Dendritic cell treated with granulocyte-macrophage colony-stimulating factor and Interleukin-4, amounts not matched to agents 40 ng/mL and 50 ng/mL, for 4 days (primary cell): ENCODE results near the gene ADGRA1.

Experiments
- H3K27ac Mint-ChIP-seq: one replicate; pipeline ENCODE4 v1.8.0; 2022; ENCODE audit warnings: mild to moderate bottlenecking, mixed read lengths
- H3K27me3 Mint-ChIP-seq: one replicate; pipeline ENCODE4 v1.8.0; 2022; ENCODE audit warnings: mild to moderate bottlenecking, mixed read lengths
- H3K36me3 Mint-ChIP-seq: one replicate; pipeline ENCODE4 v1.8.0; 2022; ENCODE audit warnings: low read depth, mixed read lengths
- H3K4me1 Mint-ChIP-seq: one replicate; pipeline ENCODE4 v1.8.0; 2022; ENCODE audit warnings: low read depth, mixed read lengths
- H3K4me3 Mint-ChIP-seq: one replicate; pipeline ENCODE4 v1.8.0; 2022; ENCODE audit warnings: mild to moderate bottlenecking, moderate library complexity, mixed read lengths
- H3K9me3 Mint-ChIP-seq: one replicate; pipeline ENCODE4 v1.8.0; 2022; ENCODE audit warnings: mixed read lengths
- intact Hi-C: fragments of 100-400 bp; cut with micrococcal nuclease; formaldehyde crosslinking; loops from one replicate; pipeline ENCODE4 v1.15.0; 2022

Gene ADGRA1

DNA sequence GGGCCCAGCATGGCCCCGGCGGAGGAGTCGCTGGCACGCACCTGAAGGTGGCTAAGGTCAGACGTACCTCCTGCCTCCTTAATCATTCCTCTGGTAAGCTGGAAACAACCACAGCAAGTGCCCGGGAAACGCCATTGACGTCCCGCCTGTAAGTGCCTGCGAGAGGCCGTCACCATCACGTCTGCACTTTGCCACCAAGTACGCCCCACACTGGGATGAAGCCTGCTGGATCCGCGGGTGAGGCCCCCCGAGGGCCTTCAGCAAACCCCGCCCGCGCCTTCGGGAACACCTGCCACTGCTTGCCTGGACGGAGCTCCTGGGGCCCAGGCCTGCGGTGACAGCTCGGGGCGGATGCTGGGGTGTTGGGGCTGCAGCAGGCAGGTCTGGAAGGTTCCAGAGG is 12.5 kb downstream of the ADGRA1 start:
- no peaks in the 10 kb centered on the region for H3K36me3 Mint-ChIP-seq
- intact Hi-C loops: no loop called here
- H3K27me3 Mint-ChIP-seq: peaks cover 34% of the 10 kb centered on the region
- no peaks in the 10 kb centered on the region for H3K4me1 Mint-ChIP-seq
- H3K4me3 Mint-ChIP-seq: no peak overlapping the region
- no peak overlapping the region for H3K27ac Mint-ChIP-seq
- H3K9me3 Mint-ChIP-seq: no peaks in the 10 kb centered on the region

DNA sequence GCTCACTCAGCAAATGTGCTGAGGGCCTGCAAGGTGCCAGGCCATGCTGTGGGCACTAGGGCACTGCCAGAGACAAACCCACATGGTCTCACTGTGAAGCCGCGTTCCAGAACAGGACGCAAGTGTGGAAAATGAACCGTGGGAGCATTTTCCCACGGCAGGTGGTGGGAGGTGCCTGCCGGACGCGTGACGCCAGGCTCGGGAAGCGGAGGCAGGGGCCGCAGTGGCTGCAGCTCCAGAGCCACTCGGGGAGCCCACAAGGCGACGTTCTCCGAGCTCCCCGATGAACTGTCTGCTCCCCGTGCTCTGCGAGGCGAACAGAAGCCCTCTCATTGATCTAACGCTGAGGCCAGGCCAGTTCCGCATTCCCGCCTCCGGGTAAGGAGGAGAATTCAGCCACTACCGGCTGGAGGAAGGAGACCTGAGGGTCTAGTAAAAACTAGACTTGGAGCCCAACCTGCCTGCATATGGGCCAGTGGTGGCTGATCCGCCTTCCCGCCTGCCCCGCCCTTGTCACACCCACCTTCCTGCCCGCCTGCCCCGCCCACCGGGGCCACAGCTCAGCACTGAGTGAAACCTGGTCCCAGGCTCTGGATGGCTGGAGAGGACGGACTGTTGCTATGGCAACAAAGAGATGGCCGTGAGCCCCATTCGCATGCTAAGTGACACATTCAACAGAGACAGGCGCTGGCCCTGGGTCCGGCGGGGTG is 13.1 kb downstream of the ADGRA1 start:
- H3K27ac Mint-ChIP-seq: no peak overlapping the region
- H3K4me1 Mint-ChIP-seq: no peaks in the 10 kb centered on the region
- H3K36me3 Mint-ChIP-seq: no peaks in the 10 kb centered on the region
- H3K4me3 Mint-ChIP-seq: no peak overlapping the region
- no peaks in the 10 kb centered on the region for H3K9me3 Mint-ChIP-seq
- H3K27me3 Mint-ChIP-seq: peaks cover 34% of the 10 kb centered on the region
- intact Hi-C loops: no loop called here

- no peaks in the 10 kb centered on the region for H3K9me3 Mint-ChIP-seq
- no peaks in the 10 kb centered on the region for H3K36me3 Mint-ChIP-seq
Observed at GRCh38 chr10:133101416-133101810, 13.7 kb downstream of the ADGRA1 start.

GRCh38 chr10:133102415-133103095 is 14.8 kb downstream of the ADGRA1 start:
- H3K4me1 Mint-ChIP-seq: no peaks in the 10 kb centered on the region
- no peak overlapping the region for H3K4me3 Mint-ChIP-seq
- no peaks in the 10 kb centered on the region for H3K36me3 Mint-ChIP-seq
- no peak overlapping the region for H3K27ac Mint-ChIP-seq
- H3K9me3 Mint-ChIP-seq: peaks cover 11% of the 10 kb centered on the region
- H3K27me3 Mint-ChIP-seq: peaks cover 34% of the 10 kb centered on the region
- intact Hi-C loops: no loop called here

More at GRCh38 chr10:133101416-133101810, 13.7 kb downstream of the ADGRA1 start:
- Mint-ChIP-seq H3K27ac (no peak overlapping the region), H3K27me3 (peaks cover 34% of the 10 kb centered on the region), H3K4me3 (no peak overlapping the region), H3K4me1 (no peaks in the 10 kb centered on the region)
- intact Hi-C loops: no loop called here

DNA sequence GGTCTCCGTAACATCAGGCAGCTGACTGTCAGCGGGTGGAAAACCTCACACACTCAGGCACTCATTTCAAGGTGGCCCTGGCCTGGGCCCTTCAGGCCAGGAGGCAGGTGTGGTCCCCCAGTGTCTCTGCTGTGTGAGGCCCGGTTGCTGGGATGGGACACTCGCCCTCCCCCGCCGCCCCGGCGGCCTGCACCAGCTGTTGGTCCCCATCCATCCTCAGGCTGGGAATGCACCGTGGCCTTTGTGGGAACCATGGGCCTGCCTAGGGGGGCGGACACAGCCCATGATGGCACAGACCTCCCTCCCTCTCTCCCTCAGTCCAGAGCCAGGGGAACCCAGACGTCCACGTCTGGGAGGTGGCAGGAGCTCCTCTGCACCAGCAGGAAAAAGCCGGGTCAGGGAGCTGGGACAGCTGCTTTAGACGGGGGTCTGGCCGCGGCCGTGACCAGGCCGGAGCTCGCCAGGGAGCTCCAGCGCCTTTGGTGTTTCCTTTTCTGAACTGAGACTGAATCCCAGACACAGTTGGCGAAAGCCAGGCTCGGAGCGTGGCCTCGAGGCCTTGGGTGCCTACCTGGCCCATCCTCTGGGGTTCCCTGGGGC is 15.7 kb downstream of the ADGRA1 start:
- Mint-ChIP-seq H3K9me3 (peaks cover 20% of the 10 kb centered on the region), H3K36me3 (no peaks in the 10 kb centered on the region), H3K27ac (no peak overlapping the region), H3K4me1 (no peaks in the 10 kb centered on the region), H3K27me3 (peaks cover 34% of the 10 kb centered on the region), H3K4me3 (no peak overlapping the region)
- intact Hi-C loops: no loop called here

GRCh38 chr10:133104068-133104962 is 16.6 kb downstream of the ADGRA1 start:
- H3K27ac Mint-ChIP-seq: no peak overlapping the region
- intact Hi-C loops: no loop called here
- peaks cover 37% of the 10 kb centered on the region for H3K27me3 Mint-ChIP-seq
- H3K4me3 Mint-ChIP-seq: no peak overlapping the region
- H3K9me3 Mint-ChIP-seq: peaks cover 29% of the 10 kb centered on the region
- no peaks in the 10 kb centered on the region for H3K4me1 Mint-ChIP-seq
- H3K36me3 Mint-ChIP-seq: no peaks in the 10 kb centered on the region

- intact Hi-C loops: no loop called here
- no peaks in the 10 kb centered on the region for H3K36me3 Mint-ChIP-seq
- H3K4me3 Mint-ChIP-seq: no peak overlapping the region
- H3K9me3 Mint-ChIP-seq: peaks cover 32% of the 10 kb centered on the region
- H3K27ac Mint-ChIP-seq: no peak overlapping the region
- H3K27me3 Mint-ChIP-seq: peaks cover 38% of the 10 kb centered on the region
- H3K4me1 Mint-ChIP-seq: no peaks in the 10 kb centered on the region
Observed at GRCh38 chr10:133104963-133105640, 17.4 kb downstream of the ADGRA1 start.

GRCh38 chr10:133105686-133106390 is 18.1 kb downstream of the ADGRA1 start:
- Mint-ChIP-seq H3K9me3 (peaks cover 32% of the 10 kb centered on the region), H3K4me1 (no peaks in the 10 kb centered on the region), H3K27me3 (peaks cover 35% of the 10 kb centered on the region), H3K27ac (no peak overlapping the region), H3K36me3 (no peaks in the 10 kb centered on the region), H3K4me3 (no peak overlapping the region)
- intact Hi-C loops: no loop called here

DNA sequence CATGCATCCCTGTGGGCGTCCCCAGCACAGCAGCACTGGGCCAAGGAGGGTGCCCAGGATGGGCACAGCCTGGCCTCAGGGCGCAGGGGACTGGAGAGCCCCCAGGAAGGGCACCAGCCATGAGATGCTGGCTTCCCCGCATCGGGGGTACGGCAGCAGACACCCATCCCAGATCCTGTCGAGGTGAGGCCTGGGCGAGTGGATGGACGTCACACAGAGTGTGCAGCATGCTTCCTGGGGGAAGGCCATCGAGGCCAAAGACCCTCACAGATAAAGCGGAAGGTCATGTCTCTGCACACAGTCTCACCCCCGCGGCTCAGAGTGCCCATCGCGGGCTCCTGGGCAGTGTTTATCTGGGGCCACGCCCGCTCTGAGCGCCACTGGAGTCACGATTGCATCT is 18.8 kb downstream of the ADGRA1 start:
- Mint-ChIP-seq H3K4me3 (no peak overlapping the region), H3K4me1 (no peaks in the 10 kb centered on the region), H3K9me3 (peaks cover 32% of the 10 kb centered on the region), H3K27me3 (peaks cover 28% of the 10 kb centered on the region), H3K27ac (no peak overlapping the region), H3K36me3 (no peaks in the 10 kb centered on the region)
- intact Hi-C loops: no loop called here

DNA sequence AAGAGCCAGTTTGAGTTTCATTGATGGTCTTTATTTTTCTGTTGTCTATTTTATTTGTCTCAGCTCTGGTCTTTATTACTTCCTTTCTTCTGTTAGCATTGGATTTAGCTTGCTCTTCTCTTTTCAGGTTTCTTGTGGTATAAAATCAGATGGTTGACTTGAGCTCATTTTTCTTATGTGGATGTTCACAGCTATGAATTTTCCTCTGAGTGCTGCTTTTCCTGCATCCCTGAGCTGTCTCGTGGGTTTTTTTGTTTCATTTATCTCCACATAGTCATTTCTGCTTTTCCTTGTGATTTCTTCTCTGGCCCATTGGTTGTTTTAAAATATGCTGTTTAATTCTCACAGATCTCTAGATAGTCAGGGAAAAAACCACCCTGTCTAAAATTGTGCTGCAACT is 19.7 kb downstream of the ADGRA1 start:
- peaks cover 36% of the 10 kb centered on the region for H3K9me3 Mint-ChIP-seq
- H3K27ac Mint-ChIP-seq: no peak overlapping the region
- peaks cover 22% of the 10 kb centered on the region for H3K27me3 Mint-ChIP-seq
- no peaks in the 10 kb centered on the region for H3K36me3 Mint-ChIP-seq
- H3K4me1 Mint-ChIP-seq: no peaks in the 10 kb centered on the region
- intact Hi-C loops: no loop called here
- H3K4me3 Mint-ChIP-seq: no peak overlapping the region

GRCh38 chr10:133109711-133110110 is 22.0 kb downstream of the ADGRA1 start:
- H3K27ac Mint-ChIP-seq: no peak overlapping the region
- intact Hi-C loops: no loop called here
- H3K9me3 Mint-ChIP-seq: peaks cover 40% of the 10 kb centered on the region
- H3K4me1 Mint-ChIP-seq: no peaks in the 10 kb centered on the region
- no peak overlapping the region for H3K4me3 Mint-ChIP-seq
- peaks cover 19% of the 10 kb centered on the region for H3K27me3 Mint-ChIP-seq
- no peaks in the 10 kb centered on the region for H3K36me3 Mint-ChIP-seq

GRCh38 chr10:133110133-133110532 is 22.4 kb downstream of the ADGRA1 start:
- peaks cover 40% of the 10 kb centered on the region for H3K9me3 Mint-ChIP-seq
- peaks cover 15% of the 10 kb centered on the region for H3K27me3 Mint-ChIP-seq
- no peaks in the 10 kb centered on the region for H3K36me3 Mint-ChIP-seq
- H3K4me1 Mint-ChIP-seq: no peaks in the 10 kb centered on the region
- H3K27ac Mint-ChIP-seq: no peak overlapping the region
- intact Hi-C loops: no loop called here
- H3K4me3 Mint-ChIP-seq: no peak overlapping the region
